ENCODE measurements around the gene WDCP. TPM values are rescaled to one million over a fixed set of nuclear protein-coding genes. Genes with fewer than 3 reads are reported as not detected.

Gene WDCP
- total RNA-seq, 1 donor from 2014 or later, result 25.9 TPM

DNA sequence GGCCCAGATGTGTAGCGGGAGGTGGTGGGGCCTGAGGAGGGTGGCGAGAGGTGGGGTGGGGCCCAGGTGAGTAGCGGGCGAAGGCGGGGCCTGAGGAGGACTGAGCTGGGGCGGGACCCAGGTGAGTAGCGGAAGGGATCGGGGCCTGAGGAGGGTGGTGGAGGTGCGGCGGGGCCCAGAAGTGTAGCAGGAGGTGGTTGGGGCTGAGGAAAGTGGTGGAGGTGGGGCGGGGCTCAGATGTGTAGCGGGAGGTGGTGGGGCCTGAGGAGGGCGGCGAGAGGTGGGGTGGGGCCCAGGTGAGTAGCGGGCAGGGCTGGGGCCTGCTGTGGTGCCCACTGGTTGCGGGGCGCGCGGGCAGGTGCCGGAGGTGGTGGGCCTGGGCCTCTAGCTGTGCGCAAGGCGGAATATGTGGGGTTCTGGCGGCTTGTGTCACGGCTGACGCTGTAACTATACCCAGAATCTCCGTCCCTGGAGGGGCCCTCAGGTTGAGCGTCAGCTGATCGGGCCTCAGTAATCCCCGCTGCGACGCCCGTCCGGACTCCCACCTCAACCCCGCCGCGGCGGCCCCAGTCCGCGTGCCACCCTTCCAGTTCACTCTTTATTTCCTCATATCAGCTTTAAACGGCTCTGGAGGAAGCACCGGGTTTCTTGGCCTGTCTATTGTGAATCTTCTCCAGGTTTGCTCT is 29.8 kb upstream of the WDCP start:
- Histone ChIP-seq H3K27me3 (no peaks in the 10 kb centered on the region), H3K27ac (no peak overlapping the region), H3K4me2 (peak overlapping the region; percentile 86), H3K36me3 (peaks cover 11% of the 10 kb centered on the region), H2AFZ (replicated peaks) (peak overlapping the region; percentile 41), H3K9ac (no peak overlapping the region), H3K9me3 (ENCODE audit: low read depth) (no peaks in the 10 kb centered on the region), H3K4me3 (peak overlapping the region; percentile 79), H3K79me2 (ENCODE audit: low read depth) (peaks cover 37% of the 10 kb centered on the region), H3K4me1 (no peaks in the 10 kb centered on the region), H3F3A (ENCODE audit: low read depth) (peaks cover 36% of the 10 kb centered on the region), H4K20me1 (ENCODE audit: low read depth) (peaks cover 11% of the 10 kb centered on the region)
- peak overlapping the region; percentile 96 for H3K4me3 Mint-ChIP-seq
- TF ChIP-seq, protein P1, sequence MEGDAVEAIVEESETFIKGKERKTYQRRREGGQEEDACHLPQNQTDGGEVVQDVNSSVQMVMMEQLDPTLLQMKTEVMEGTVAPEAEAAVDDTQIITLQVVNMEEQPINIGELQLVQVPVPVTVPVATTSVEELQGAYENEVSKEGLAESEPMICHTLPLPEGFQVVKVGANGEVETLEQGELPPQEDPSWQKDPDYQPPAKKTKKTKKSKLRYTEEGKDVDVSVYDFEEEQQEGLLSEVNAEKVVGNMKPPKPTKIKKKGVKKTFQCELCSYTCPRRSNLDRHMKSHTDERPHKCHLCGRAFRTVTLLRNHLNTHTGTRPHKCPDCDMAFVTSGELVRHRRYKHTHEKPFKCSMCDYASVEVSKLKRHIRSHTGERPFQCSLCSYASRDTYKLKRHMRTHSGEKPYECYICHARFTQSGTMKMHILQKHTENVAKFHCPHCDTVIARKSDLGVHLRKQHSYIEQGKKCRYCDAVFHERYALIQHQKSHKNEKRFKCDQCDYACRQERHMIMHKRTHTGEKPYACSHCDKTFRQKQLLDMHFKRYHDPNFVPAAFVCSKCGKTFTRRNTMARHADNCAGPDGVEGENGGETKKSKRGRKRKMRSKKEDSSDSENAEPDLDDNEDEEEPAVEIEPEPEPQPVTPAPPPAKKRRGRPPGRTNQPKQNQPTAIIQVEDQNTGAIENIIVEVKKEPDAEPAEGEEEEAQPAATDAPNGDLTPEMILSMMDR (IDR thresholded peaks at IDR 0.05), result no peak
- no peak for TF ChIP-seq EZH2 (IDR thresholded peaks at IDR 0.05)
- TF ChIP-seq EZH2phosphoT487 (IDR thresholded peaks at IDR 0.05), result no peak
- peak; percentile 45 for DNase-seq (ENCODE audit: low spot score)
- peaks cover 22% of the 10 kb centered on the region for H3K4me1 Mint-ChIP-seq
- no peak overlapping the region for H3K27ac Mint-ChIP-seq
- no peaks in the 10 kb centered on the region for H3K9me3 Mint-ChIP-seq
- peaks cover 4% of the 10 kb centered on the region for H3K27me3 Mint-ChIP-seq (ENCODE audit: insufficient read depth, low read depth)
- H3K36me3 Mint-ChIP-seq, result peaks cover 15% of the 10 kb centered on the region

DNA sequence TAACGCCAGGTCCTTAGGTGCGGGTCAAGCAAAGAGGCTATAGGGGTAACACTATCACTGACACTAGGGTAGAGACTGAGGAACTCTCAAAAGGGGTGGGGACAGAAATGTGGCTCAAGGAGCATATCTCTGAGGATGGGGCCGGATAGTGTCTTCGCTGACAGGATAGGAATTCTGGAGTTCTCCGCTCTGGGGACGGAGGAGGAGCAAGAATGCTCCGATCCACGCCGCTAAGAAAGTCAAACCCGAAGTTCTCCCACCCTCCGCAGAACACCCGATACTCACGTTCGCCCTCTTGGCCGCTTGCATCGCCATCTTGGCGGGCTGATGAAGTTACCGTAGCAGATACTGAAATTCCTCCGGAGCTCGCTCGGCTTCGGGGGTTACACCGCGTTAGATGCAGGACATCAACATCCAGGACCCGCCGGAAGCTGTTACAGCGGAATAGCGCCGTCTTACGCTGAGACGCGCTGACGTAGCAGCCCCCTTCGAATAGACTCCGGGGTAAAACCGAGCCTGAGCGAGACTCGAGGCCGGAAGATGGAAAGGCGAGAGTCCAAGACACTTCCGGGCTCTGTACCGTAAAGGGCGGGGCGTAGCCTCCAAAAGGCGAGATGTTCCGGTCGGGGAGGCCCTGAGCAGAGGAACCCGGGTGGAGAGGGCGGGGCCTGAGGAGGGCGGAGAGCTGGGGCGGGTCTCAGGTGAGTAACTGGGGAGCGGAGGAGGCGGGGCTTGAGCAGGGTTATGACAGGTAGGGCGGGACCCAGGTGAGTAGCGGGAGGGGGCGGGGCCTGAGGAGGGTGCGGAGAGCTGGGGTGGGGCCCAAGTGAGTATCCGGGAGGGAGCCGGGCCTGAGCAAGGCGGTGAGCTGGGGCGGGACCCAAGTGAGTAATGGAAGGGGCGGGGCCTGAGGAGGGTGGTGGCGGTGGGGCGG is 29.0 kb upstream of the WDCP start, which contains the start of gene SF3B6:
SF3B6 (minus strand) TSS at position 412 of the 934 bp plus-strand sequence; CDS start at position 315, 97 bp downstream.
- Histone ChIP-seq H2AFZ (replicated peaks) (peak within 1 kb of the TSS; percentile 91), H3K4me1 (no peaks in the 10 kb centered on the region), H3K27me3 (no peaks in the 10 kb centered on the region), H3F3A (ENCODE audit: low read depth) (peaks cover 36% of the 10 kb centered on the region), H3K9me3 (ENCODE audit: low read depth) (no peaks in the 10 kb centered on the region), H3K79me2 (ENCODE audit: low read depth) (peaks cover 44% of the 10 kb centered on the region), H3K36me3 (peaks cover 11% of the 10 kb centered on the region), H3K4me2 (peak within 1 kb of the TSS; percentile 86), H3K9ac (peak within 1 kb of the TSS; percentile 81), H4K20me1 (ENCODE audit: low read depth) (peaks cover 17% of the 10 kb centered on the region), H3K27ac (peak within 1 kb of the TSS; percentile 90), H3K4me3 (peak within 1 kb of the TSS; percentile 79)
- no peak for TF ChIP-seq EZH2phosphoT487 (IDR thresholded peaks at IDR 0.05)
- TF ChIP-seq EZH2 (IDR thresholded peaks at IDR 0.05), result no peak
- TF ChIP-seq, protein P1 (IDR thresholded peaks at IDR 0.05), result no peak
- H3K27ac Mint-ChIP-seq, result peak within 1 kb of the TSS; percentile 76
- DNase-seq (ENCODE audit: low spot score), result peak; percentile 99
- no peaks in the 10 kb centered on the region for H3K9me3 Mint-ChIP-seq
- H3K27me3 Mint-ChIP-seq (ENCODE audit: insufficient read depth, low read depth), result peaks cover 4% of the 10 kb centered on the region
- H3K36me3 Mint-ChIP-seq, result peaks cover 12% of the 10 kb centered on the region
- H3K4me3 Mint-ChIP-seq, result peak within 1 kb of the TSS; percentile 96
- peaks cover 22% of the 10 kb centered on the region for H3K4me1 Mint-ChIP-seq

DNA sequence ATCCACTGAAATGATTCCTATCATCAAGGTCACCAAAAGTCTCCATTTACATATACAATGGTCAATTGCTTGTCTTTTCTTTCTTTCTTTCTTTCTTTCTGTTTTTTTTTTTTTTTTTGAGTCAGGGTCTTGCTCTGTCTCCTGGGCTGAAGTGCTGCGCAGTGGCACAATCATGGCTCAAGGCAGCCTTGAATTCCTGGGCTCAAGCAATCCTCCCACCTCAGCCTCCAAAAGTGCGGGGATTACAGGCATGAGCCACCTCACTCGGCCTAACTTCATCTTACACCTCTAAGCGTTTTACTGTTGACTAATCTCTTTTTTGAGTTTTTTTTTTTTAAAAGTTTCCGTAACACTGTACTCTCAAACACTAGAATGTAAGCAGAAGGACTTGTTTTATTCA is 28.1 kb upstream of the WDCP start:
- H3K9me3 ChIP-seq (ENCODE audit: low read depth), result no peaks in the 10 kb centered on the region
- Mint-ChIP-seq H3K27ac (no peak overlapping the region), H3K4me3 (peak overlapping the region; percentile 96), H3K36me3 (peaks cover 11% of the 10 kb centered on the region), H3K9me3 (no peaks in the 10 kb centered on the region), H3K4me1 (peaks cover 22% of the 10 kb centered on the region), H3K27me3 (ENCODE audit: insufficient read depth, low read depth) (peaks cover 4% of the 10 kb centered on the region)
- no peak for TF ChIP-seq EZH2 (IDR thresholded peaks at IDR 0.05)
- TF ChIP-seq EZH2phosphoT487 (IDR thresholded peaks at IDR 0.05), result no peak
- TF ChIP-seq, protein P1 (IDR thresholded peaks at IDR 0.05), result no peak
- H4K20me1 ChIP-seq (ENCODE audit: low read depth), result peaks cover 25% of the 10 kb centered on the region
- peaks cover 36% of the 10 kb centered on the region for H3F3A ChIP-seq (ENCODE audit: low read depth)
- H3K27ac ChIP-seq, result no peak overlapping the region
- H3K4me3 ChIP-seq, result peak overlapping the region; percentile 79
- H3K4me2 ChIP-seq, result peak overlapping the region; percentile 86
- peaks cover 11% of the 10 kb centered on the region for H3K36me3 ChIP-seq
- peaks cover 48% of the 10 kb centered on the region for H3K79me2 ChIP-seq (ENCODE audit: low read depth)
- H3K4me1 ChIP-seq, result no peaks in the 10 kb centered on the region
- H2AFZ ChIP-seq (replicated peaks), result no peak overlapping the region
- H3K9ac ChIP-seq, result peak overlapping the region; percentile 81
- H3K27me3 ChIP-seq, result no peaks in the 10 kb centered on the region
- no peak for DNase-seq (ENCODE audit: low spot score)
